Measurements from ENCODE around the gene MEG3.

The MEG3 gene

DNA sequence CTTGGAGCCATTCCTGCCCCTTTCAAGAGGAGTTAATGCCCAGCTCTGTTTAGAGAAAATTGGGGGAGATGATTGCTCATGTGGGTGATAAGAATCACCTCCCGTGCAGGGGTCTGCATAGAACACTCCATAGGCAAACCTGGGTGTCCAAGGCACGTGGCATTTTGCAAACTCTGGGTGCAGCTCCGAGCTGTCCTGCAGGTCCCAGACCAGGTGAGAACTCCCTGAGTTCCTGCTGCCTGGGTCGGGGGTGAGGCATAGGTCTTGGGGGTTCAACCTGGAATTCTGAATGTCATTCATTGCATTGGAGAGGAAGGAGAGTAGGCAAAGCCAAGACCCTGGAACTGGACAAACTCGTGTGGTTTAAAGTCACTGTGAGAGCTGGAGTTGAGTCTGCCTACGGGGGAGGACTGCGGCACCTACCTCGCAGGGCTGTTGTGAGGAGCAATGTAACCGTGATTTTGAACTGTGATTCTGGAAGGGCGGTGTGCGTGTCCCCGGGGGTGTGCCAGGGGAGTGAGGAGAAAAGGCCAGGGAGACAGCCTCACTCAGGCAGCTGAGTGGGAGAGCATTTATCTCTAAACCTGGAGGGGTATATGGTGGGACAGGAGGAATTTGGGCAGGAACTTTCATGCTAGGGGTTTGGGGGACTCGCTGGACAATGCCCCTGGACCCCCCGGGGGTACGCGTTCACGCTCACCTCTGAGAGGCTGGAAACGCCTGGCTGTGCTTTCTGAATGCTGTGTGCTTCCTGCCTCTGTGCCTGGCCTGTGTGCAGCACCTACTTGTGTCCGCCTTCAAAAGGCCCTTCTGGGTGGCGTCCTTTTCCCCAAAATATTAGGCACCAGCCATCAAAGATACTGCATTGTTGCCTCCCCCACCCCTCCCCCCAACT lies 30.4 kb downstream of the MEG3 start:
- Histone ChIP-seq H2AK5ac (ENCODE audit: low read length) (no peak overlapping the region), H4K5ac (ENCODE audit: low read length) (no peak overlapping the region), H3K4ac (ENCODE audit: low read depth, low read length) (no peak overlapping the region), H3K23ac (ENCODE audit: low read length) (no peak overlapping the region), H2BK15ac (replicated peaks; ENCODE audit: low read depth) (no peak overlapping the region), H3K4me1 (ENCODE audit: control insufficient read depth, low read depth, low read length) (no peaks in the 10 kb centered on the region), H3K36me3 (ENCODE audit: control insufficient read depth, insufficient read depth, low read length) (no peaks in the 10 kb centered on the region), H3K79me2 (ENCODE audit: control insufficient read depth, insufficient read depth, low read length) (no peaks in the 10 kb centered on the region), H3K4me2 (ENCODE audit: low read length) (no peak overlapping the region), H3K56ac (ENCODE audit: low read length) (no peak overlapping the region), H3K18ac (ENCODE audit: low read length) (no peak overlapping the region), H3K4me3 (ENCODE audit: low read length) (no peak overlapping the region), H2BK120ac (ENCODE audit: low read depth, low read length) (no peak overlapping the region), H3K9ac (ENCODE audit: low read length) (no peak overlapping the region), H3K79me1 (ENCODE audit: low read length) (no peaks in the 10 kb centered on the region), H4K8ac (ENCODE audit: low read depth, low read length) (no peak overlapping the region), H3K27ac (ENCODE audit: low read depth, low read length) (no peak overlapping the region), H2BK5ac (ENCODE audit: low read length) (no peak overlapping the region), H3K27me3 (ENCODE audit: insufficient read depth, low read length, poor library complexity) (no peaks in the 10 kb centered on the region)
- no CpG with 5 or more reads among the region's 20 CpGs for WGBS (ENCODE audit: extremely low coverage, insufficient coverage, low lambda C conversion rate)
- DNase-seq = no peak

DNA sequence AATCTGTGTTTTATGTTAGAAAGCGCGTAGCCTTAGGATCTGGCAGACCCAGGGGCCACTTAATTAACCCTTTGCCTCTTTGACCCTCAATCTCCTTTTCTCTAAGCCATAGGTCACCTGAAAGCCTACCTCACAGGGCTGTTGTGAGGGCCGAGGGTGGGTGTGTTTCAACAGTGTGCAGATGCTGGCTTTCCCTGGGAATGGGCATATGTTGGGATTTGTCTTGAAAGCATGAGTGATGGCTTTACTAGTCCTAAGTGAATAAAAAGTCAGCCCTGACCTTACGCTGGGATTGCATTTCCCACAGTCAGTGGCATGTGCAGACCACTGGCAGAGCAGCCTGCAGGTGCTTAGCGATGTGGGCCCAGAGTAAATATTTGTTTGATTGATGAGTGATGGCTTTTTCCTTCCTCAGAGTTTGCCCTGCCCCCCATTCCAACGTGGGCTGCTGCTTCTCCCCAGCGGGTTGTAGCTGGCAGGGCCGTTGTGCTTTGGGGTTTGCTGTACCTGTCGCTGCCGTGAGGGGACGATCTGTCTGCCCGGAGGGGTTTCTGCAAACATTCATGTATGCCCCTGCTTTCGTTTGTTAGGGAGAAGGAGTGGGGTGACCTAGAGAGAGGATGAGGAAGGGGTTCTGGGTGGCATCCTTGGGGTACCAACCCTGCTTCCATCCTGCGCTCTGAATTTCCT lies 31.5 kb downstream of the MEG3 start:
- Histone ChIP-seq H4K8ac (ENCODE audit: low read depth, low read length) (no peak overlapping the region), H3K79me2 (ENCODE audit: control insufficient read depth, insufficient read depth, low read length) (no peaks in the 10 kb centered on the region), H3K79me1 (ENCODE audit: low read length) (no peaks in the 10 kb centered on the region), H3K23ac (ENCODE audit: low read length) (no peak overlapping the region), H3K56ac (ENCODE audit: low read length) (no peak overlapping the region), H3K4me1 (ENCODE audit: control insufficient read depth, low read depth, low read length) (no peaks in the 10 kb centered on the region), H4K5ac (ENCODE audit: low read length) (no peak overlapping the region), H3K36me3 (ENCODE audit: control insufficient read depth, insufficient read depth, low read length) (no peaks in the 10 kb centered on the region), H3K4me3 (ENCODE audit: low read length) (no peak overlapping the region), H2AK5ac (ENCODE audit: low read length) (no peak overlapping the region), H2BK15ac (replicated peaks; ENCODE audit: low read depth) (no peak overlapping the region), H3K4ac (ENCODE audit: low read depth, low read length) (no peak overlapping the region), H3K9ac (ENCODE audit: low read length) (no peak overlapping the region), H2BK120ac (ENCODE audit: low read depth, low read length) (no peak overlapping the region), H3K27me3 (ENCODE audit: insufficient read depth, low read length, poor library complexity) (no peaks in the 10 kb centered on the region), H3K4me2 (ENCODE audit: low read length) (no peak overlapping the region), H2BK5ac (ENCODE audit: low read length) (no peak overlapping the region), H3K27ac (ENCODE audit: low read depth, low read length) (no peak overlapping the region), H3K18ac (ENCODE audit: low read length) (no peak overlapping the region)
- WGBS (ENCODE audit: extremely low coverage, insufficient coverage, low lambda C conversion rate) = no CpG with 5 or more reads among the region's 14 CpGs
- no peak for DNase-seq

- H2BK15ac ChIP-seq (replicated peaks; ENCODE audit: low read depth) = no peak overlapping the region
- no peaks in the 10 kb centered on the region for H3K79me1 ChIP-seq (ENCODE audit: low read length)
- no peak overlapping the region for H2BK120ac ChIP-seq (ENCODE audit: low read depth, low read length)
- no peak overlapping the region for H3K23ac ChIP-seq (ENCODE audit: low read length)
- H3K79me2 ChIP-seq (ENCODE audit: control insufficient read depth, insufficient read depth, low read length) = no peaks in the 10 kb centered on the region
- no peaks in the 10 kb centered on the region for H3K4me1 ChIP-seq (ENCODE audit: control insufficient read depth, low read depth, low read length)
- H3K4ac ChIP-seq (ENCODE audit: low read depth, low read length) = no peak overlapping the region
- no peak overlapping the region for H4K5ac ChIP-seq (ENCODE audit: low read length)
- H3K9ac ChIP-seq (ENCODE audit: low read length) = no peak overlapping the region
- H3K4me3 ChIP-seq (ENCODE audit: low read length) = no peak overlapping the region
- no peak overlapping the region for H2AK5ac ChIP-seq (ENCODE audit: low read length)
- H3K27ac ChIP-seq (ENCODE audit: low read depth, low read length) = no peak overlapping the region
- no peak overlapping the region for H3K4me2 ChIP-seq (ENCODE audit: low read length)
- DNase-seq = no peak
- H2BK5ac ChIP-seq (ENCODE audit: low read length) = no peak overlapping the region
- WGBS (ENCODE audit: extremely low coverage, insufficient coverage, low lambda C conversion rate) = no CpG with 5 or more reads among the region's 17 CpGs
- H3K18ac ChIP-seq (ENCODE audit: low read length) = no peak overlapping the region
- H3K36me3 ChIP-seq (ENCODE audit: control insufficient read depth, insufficient read depth, low read length) = no peaks in the 10 kb centered on the region
- no peaks in the 10 kb centered on the region for H3K27me3 ChIP-seq (ENCODE audit: insufficient read depth, low read length, poor library complexity)
- H4K8ac ChIP-seq (ENCODE audit: low read depth, low read length) = no peak overlapping the region
- no peak overlapping the region for H3K56ac ChIP-seq (ENCODE audit: low read length)
These were observed 32.3 kb downstream of the MEG3 start for GRCh38 chr14:100857923-100858837.

DNA sequence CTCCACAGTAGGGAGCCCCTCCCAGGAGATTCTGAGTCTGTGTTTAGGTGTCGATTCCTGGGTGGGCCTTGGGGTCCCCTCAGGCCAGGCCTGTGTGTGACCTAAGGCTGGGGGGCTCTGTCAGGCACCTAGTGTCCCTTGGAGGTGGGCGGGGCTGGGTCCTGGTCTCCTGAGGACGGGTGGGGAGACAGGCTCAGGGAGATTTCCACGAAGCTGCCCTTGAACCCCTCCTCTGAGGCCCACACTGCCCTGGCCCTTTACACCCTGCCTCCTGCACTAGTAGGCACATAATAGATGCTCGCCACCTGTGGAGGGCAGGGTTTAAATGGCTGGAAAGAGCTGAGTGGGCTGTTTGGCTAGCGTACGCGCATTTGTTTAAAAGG lies 32.9 kb downstream of the MEG3 start:
- H3K4me3 ChIP-seq (ENCODE audit: low read length) = no peak overlapping the region
- H3K27ac ChIP-seq (ENCODE audit: low read depth, low read length) = no peak overlapping the region
- no peaks in the 10 kb centered on the region for H3K4me1 ChIP-seq (ENCODE audit: control insufficient read depth, low read depth, low read length)
- H3K56ac ChIP-seq (ENCODE audit: low read length) = no peak overlapping the region
- H4K5ac ChIP-seq (ENCODE audit: low read length) = no peak overlapping the region
- no peak overlapping the region for H3K4ac ChIP-seq (ENCODE audit: low read depth, low read length)
- H2AK5ac ChIP-seq (ENCODE audit: low read length) = no peak overlapping the region
- no peaks in the 10 kb centered on the region for H3K36me3 ChIP-seq (ENCODE audit: control insufficient read depth, insufficient read depth, low read length)
- no peak overlapping the region for H3K23ac ChIP-seq (ENCODE audit: low read length)
- H3K79me2 ChIP-seq (ENCODE audit: control insufficient read depth, insufficient read depth, low read length) = no peaks in the 10 kb centered on the region
- H3K18ac ChIP-seq (ENCODE audit: low read length) = no peak overlapping the region
- H2BK15ac ChIP-seq (replicated peaks; ENCODE audit: low read depth) = no peak overlapping the region
- H2BK120ac ChIP-seq (ENCODE audit: low read depth, low read length) = no peak overlapping the region
- no peaks in the 10 kb centered on the region for H3K27me3 ChIP-seq (ENCODE audit: insufficient read depth, low read length, poor library complexity)
- no peak overlapping the region for H3K4me2 ChIP-seq (ENCODE audit: low read length)
- H3K79me1 ChIP-seq (ENCODE audit: low read length) = no peaks in the 10 kb centered on the region
- no peak overlapping the region for H4K8ac ChIP-seq (ENCODE audit: low read depth, low read length)
- no peak overlapping the region for H3K9ac ChIP-seq (ENCODE audit: low read length)
- H2BK5ac ChIP-seq (ENCODE audit: low read length) = no peak overlapping the region
- DNase-seq = no peak
- WGBS (ENCODE audit: extremely low coverage, insufficient coverage, low lambda C conversion rate) = no CpG with 5 or more reads among the region's 8 CpGs

DNA sequence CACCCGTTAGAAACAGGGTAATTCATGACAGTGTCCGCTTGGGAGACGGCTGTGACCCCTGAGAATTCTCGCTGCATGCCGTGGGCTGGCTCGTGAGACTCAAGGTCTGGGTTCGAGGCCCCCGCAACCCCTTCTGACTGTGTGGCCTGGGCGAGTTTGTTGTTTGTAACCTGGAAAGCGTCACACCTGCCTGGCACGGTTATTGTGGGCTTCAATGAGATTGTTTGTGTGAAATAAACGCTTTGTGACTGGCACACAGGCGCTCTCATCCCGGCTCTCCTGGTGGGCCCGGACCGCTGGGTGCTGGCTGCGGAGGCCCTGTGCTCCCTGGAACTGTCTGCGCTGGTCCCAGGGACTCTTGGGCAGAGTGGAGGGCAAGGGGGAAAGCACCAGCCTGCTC lies 33.9 kb downstream of the MEG3 start:
- WGBS (ENCODE audit: extremely low coverage, insufficient coverage, low lambda C conversion rate) = no CpG with 5 or more reads among the region's 18 CpGs
- Histone ChIP-seq H3K4me2 (ENCODE audit: low read length) (no peak overlapping the region), H3K4ac (ENCODE audit: low read depth, low read length) (no peak overlapping the region), H2BK15ac (replicated peaks; ENCODE audit: low read depth) (no peak overlapping the region), H3K36me3 (ENCODE audit: control insufficient read depth, insufficient read depth, low read length) (no peaks in the 10 kb centered on the region), H3K56ac (ENCODE audit: low read length) (no peak overlapping the region), H2BK5ac (ENCODE audit: low read length) (no peak overlapping the region), H3K4me1 (ENCODE audit: control insufficient read depth, low read depth, low read length) (no peaks in the 10 kb centered on the region), H3K27ac (ENCODE audit: low read depth, low read length) (no peak overlapping the region), H3K79me2 (ENCODE audit: control insufficient read depth, insufficient read depth, low read length) (no peaks in the 10 kb centered on the region), H3K79me1 (ENCODE audit: low read length) (no peaks in the 10 kb centered on the region), H4K8ac (ENCODE audit: low read depth, low read length) (no peak overlapping the region), H4K5ac (ENCODE audit: low read length) (no peak overlapping the region), H2AK5ac (ENCODE audit: low read length) (no peak overlapping the region), H3K9ac (ENCODE audit: low read length) (no peak overlapping the region), H3K23ac (ENCODE audit: low read length) (no peak overlapping the region), H2BK120ac (ENCODE audit: low read depth, low read length) (no peak overlapping the region), H3K4me3 (ENCODE audit: low read length) (no peak overlapping the region), H3K18ac (ENCODE audit: low read length) (no peak overlapping the region), H3K27me3 (ENCODE audit: insufficient read depth, low read length, poor library complexity) (no peaks in the 10 kb centered on the region)
- no peak for DNase-seq

All from mesendoderm (in vitro differentiated cells).